NCI-H82 treated with DMSO at 0.1 percent for 48 hours (cell line): ENCODE results near the gene PARD3.
A peak's percentile ranks its signal among the peaks of the same experiment; 100 is the strongest.
"Not testable (repeated sequence)": the region's sequence is repeated elsewhere in the genome, so short reads cannot be mapped to it uniquely, and the experiment has no call there.

Source experiments
- DNase-seq: peaks from one replicate; lab custom pipeline; 2025; ENCODE audit not compliant: unreplicated experiment; lab: John Stamatoyannopoulos, UW

Gene PARD3

DNA sequence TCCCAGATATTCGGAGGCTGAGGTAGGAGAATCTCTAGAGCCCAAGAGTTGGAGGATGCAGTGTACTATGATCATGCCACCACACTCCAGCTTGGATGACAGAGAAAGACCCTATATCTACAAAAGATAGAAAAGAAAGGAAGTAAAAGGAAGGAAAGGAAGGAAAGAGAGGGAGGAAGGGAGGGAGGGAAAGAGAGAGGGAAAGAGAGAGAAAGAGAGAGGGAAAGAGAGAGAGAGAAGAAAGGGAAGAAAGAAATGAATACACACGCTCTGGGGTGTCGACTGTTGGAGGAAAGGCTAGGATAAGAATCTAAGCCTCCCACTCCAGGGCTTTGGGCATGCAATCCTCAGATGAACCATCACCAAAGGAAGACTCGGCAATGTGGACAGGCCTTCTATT lies 69.9 kb downstream of the PARD3 start:
- DNase-seq: no peak

DNA sequence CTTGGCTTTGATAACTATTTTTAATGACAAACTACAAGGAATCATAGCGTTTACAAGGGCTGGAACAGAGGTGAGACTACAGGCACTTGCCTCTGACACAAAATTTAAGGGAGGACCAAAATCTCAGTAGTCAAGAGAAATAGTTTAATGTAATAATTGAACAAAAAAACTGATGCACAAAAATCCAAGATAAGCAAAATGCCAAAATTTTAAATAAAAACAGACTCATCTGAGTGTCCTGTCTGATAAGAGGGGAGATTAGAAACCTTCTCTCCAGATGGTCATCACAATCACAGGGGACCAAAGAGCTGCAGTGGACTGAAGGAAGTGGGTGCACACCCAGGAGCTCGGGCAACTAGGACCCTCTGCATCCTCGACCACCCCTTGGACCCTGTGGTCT lies 70.5 kb downstream of the PARD3 start:
- no peak for DNase-seq

DNA sequence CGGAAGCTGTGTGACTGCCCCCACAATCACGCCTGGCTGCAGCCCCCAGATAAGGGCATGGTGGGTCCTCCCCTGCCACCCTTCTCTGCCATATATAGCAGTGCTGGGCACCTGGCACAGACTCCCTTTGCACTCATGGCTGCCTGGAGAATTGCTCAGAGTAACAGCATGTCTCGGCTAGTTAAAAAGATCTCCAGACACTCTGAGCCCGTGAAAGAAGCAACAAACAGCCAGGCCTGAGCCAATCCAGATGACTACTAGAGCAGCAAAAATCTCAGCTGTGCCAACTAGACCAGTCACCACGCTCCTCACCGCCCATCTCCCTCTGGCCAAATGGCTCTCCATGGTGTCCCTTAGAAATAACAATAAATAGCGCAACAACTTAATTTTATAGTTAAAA lies 71.3 kb downstream of the PARD3 start:
- DNase-seq: no peak

DNA sequence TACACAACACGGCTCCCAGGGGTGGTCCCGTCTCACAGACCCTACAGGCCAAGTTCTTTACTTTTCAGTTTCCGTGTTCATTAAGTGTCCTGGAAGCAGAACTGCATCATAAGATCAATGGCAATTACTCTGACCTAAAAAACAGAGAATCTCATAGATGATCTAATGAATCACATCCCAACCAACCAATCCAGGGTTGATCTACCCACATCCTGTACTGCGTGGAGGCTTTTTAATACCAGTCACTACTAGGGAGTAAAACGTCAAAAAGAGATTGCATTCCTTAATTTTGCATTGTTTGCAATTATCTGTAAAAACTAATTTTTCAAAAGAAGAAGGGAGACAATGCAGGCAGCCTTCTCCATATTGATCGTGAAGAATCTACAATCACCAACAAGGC lies 72.6 kb downstream of the PARD3 start:
- no peak for DNase-seq

DNA sequence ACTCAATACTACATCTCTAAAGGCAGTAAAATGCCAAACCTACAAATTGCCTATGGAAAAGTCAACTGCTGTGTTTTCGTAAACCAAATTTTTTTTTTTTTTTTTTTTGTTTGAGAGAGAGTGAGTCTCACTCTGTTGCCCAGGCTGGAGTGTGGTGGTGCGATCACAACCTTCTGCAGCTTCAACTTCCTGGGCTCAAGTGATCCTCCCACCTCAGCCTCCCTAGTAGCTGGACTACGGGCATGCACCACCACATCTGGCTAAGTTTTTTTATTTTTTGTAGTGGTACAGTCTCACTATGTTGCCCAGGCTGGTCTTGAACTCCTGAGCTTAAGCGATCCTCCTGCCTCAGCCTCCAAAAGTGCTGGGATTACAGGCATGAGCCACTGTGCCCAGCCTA lies 74.0 kb downstream of the PARD3 start:
- not testable (repeated sequence) for DNase-seq

DNA sequence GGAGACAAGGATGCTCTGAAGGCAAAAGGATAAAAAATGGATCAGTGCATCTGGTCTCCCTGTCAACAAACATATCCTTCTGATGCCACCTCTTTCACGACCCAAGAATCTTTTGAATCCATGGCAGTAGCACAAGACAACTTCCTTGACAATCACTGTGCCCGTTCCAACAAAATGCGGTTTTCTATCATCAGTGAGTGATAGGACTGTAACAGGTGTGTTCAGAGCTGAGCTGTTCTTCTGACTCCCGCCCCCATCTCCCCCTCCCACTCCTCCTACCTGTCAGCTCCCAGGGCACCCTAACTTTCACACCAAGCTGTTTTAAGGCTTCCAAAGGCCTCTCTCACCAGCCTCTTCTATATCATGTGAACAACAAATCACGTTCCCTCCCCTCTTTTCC lies 74.8 kb downstream of the PARD3 start:
- no peak for DNase-seq

DNA sequence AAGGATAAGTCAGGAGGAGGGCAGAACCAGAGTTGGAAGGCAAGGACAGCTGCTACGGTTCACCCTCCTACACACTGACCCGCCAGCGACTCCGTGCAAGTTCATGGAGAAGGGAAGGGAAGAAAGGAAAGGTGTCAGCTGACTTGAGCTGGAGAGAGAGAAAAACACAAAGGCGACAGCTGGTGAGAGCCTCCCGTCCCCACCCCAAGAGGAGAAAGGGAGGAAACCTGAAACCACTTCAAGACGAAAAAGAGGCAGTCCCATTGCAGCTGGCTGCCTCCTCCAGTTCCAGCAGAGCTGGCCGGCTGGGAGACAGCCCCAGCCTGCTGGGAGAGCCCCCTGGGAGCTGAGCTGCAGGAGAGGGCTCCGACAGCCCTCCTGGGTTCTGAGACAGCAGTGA lies 75.2 kb downstream of the PARD3 start:
- peak; percentile 76 for DNase-seq

DNA sequence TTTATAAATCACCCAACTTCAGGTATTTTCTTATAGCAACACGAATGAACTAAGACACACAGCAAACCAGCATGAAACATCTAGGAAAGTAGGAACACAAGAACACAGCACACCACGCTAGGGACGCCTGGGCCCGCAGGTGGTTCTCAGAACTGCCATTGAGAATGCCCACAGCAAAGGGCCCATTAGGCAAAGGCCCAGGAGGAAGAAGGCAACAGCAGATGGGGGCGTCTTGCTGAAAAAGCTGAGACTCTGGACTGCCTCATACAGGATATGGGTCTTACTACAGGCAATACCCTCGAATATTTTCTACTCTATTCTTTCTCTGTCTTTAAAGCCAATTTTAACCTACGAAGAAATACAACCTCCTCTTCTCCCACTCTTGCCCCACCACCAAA lies 77.3 kb downstream of the PARD3 start:
- no peak for DNase-seq

DNA sequence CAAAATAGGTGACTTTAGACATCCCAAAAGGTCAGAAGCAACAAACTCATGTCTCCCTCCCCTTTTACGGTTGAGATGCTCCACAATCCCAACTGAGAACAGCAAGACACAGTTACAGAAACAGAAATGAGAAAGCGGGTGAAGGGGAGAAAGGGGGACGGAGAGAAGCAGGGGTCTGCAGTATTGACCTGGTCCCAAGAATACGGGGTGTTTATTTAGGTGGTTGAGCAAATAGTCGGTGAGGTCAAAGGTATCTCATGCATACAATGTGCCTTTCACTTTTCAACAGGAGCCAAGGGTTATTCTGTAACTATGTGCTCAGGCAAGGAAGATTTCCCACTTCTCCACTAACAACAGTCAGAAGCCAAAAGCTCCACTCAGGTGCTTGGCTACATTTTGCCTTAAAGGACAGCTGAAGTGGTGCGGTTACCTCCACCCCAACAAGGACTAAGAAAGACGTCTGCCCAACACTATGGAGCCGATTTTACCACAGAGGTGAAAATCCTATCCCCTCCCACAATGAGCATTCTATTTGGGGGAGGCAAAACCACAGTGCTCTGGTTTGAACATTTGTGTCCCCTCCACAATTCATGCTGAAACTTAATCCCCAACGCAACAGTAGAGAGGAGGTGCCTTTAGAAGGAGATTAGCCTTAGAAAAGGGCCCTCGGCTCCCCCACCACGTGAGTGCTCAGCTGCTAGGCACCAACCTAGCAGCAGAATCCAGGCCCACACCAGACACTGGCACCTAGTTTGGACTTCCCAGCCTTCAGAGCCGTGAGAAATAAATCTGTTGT lies 77.9 kb downstream of the PARD3 start:
- DNase-seq: peak; percentile 23

DNA sequence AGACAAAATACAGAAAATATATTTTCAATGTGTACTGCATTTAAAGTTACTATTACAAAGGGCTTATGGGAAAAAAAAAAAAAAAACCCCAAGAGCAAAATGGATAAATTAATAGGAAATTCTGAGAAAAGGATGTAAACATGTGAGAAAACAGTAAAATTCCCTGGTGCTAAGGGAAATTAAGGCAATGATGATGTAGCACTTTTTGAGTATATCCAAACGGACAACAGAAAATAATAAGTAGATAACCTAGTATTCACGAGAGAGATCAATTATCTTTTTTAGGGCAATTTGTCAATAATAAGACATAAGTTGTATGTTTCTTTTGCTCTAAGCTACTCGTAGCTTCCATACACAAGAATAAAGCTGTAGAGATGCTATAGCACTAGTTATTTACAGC lies 80.2 kb downstream of the PARD3 start:
- no peak for DNase-seq

DNA sequence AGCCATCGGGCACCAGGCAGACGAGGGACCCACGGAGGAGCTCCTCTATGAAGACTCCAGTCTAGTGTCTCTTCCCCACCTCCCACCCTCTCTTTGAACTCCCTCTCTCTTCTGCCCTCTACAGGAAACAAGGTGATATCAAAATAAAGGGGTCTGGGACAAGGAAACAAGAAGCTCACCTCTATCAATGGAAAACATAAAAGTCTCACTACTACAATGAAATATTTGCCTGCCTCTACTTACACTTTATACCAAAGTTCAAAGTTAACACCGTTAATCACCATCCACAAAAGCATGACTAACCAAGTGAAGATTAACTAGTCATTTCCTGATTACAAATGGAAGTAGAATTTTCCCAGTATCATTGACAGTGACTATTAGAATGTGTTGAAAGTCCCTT lies 82.2 kb downstream of the PARD3 start:
- DNase-seq: no peak

DNA sequence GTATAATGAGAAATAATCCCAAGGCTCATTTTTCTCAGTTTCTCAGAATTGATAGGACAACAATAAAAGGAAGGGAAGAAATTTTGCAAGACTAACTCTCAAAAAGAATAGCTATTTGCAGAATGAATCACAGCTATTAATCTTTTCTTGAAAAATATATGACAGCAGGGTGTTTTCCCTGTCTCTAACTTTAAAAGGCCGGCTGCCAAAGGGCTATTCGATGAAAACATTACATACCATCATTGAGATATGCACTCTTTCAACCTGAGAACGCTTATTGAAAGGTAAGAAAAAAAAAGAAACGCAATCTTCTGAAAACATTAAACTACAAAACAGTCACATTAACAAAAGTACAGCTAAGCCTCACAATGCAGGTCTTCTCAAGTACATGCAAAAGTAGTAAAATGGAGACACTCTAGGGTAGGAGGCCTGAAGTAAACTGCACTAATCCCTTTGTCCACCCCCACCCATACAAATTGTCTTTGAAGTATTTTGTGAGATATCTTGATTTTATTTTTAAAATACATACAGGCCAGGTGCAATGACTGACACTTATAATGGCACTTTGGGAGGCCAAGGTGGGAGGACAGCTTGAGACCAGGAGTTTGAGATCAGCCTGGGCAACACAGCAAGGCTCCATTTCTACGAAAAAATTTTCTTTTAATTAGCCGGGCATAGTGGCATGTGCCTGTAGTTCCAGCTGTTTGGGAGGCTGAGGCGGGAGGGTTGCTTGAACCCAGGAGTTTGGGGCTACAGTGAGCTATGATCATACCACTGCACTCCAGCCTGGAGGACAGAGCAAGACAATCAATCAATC lies 83.0 kb downstream of the PARD3 start:
- DNase-seq: no peak

DNA sequence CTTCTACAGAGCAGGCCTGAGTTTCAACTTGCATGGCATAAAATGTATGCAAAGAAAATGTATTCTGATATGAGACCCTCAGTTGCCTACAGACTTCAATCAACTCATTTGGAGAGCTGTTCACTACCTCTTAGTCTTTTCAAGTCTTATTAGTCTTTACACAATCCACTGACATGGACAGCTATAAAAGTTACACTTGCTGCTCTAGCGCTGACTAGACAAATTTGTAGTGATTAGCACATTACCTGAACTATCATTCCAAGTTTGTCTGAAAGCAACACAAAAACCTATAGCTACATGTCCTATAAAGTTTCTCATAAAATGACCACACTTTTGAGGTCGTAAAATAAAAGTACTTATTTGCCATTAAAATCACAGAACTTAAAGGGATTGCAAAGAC lies 83.9 kb downstream of the PARD3 start:
- DNase-seq: no peak

DNA sequence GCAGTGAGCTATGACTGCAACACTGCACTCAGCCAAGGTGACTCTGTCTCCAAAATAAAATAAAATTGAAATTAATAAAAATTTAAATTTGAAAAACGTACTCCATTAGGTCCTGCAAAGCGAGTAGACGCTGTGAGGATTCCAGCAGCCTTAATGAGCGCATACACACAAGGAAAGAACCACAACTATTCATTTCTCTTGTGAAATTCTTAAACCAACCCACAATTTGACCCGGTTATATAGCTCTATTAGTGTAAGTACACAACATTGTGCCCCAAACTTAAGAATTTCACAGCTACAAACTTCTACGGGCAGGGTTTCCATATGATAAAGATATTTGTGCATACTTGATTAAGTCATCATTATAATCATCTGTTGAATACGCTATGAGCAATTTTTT lies 84.4 kb downstream of the PARD3 start:
- DNase-seq: no peak

DNA sequence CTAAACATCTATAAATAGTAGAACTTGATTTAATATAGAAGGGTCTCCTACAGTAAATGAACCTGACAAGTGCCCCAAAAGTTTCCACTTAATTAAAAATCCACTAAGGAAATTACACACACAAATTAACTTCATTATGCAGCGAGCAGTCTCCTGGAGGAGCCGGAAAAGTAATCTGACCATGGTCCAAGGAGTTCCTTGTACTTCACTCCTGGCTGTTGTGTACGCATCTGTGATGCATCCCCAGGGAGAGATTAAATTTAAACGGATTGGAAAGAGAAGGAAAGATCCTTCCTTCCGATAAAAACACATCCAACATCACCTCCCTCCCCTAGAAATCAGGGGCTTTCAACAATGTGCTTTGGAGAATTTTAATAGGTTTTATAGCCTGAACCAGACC lies 85.5 kb downstream of the PARD3 start:
- DNase-seq: peak; percentile 14

DNA sequence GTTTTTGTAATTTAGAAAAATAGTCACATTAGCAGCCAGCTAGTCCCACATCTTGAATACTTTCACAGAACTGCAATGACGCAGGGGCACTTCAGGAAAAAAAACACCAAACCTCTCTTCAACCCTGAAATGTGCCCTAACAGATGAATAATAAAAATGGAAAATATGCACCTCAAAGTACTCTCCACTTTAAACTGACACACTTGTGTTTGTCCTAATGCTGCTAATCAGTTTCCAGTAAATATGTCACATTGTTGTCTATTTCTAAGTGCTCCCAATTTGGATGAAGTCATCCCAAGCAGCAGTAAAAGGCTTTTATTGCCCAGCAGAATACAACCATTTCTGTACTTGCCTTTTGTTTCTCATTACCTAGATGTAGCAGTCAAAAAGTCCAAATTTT lies 86.7 kb downstream of the PARD3 start:
- no peak for DNase-seq

DNA sequence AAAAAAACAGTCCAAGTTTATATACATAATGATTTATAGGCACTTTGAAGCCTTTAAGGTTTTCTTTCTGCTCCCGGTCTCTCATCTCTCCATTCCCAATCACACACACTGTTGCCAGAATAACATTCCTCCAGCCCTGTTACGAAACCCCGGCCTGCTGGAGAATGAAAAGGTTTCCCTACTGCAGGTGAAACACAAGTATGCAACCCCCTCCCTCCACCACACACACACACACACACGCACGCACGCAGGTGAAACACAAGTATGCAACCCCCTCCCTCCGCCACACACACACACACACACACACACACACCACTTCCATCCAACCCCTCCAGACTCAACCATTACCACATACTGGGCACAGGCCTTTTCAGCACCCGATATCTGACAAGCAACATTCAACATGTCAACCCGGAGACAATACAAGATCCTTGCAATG lies 87.5 kb downstream of the PARD3 start:
- DNase-seq: no peak

DNA sequence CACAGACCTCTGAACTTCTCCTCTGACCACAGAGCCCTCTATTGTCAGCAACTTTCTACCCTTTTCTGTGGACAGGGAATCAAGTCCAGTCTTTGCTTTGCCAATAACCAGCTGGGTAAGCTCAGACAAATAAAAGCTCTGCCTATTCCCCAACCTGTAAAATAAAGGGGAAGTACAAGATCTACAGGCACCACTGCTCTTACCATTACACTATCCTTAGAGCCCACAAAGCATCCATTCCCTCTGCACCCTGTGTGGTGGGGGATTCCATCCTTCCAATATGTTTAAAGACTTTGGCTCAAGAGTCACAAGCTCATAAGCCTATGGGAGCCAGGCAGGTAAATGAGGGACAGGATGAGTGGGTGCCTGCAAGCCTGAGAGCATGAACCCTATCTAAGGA lies 88.2 kb downstream of the PARD3 start:
- DNase-seq: no peak

DNA sequence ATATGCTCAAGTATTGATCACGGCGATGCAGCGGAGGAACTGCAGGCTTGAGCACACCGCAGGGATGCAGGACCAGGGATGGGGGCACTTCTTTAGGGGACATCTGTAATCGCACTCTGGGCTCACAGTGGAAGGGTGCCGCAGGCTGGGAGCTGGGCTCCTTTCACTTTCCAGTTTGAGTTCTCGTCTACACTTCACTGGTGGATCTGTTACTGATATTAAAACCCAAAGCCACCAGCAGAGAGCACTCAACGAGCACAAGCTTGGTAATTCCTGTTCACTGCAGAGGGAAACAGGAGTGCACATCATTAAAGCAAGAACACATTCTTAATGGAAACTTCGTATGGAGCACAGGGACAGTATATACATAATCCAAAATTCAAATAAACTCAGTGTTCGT lies 91.3 kb downstream of the PARD3 start:
- DNase-seq: no peak

DNA sequence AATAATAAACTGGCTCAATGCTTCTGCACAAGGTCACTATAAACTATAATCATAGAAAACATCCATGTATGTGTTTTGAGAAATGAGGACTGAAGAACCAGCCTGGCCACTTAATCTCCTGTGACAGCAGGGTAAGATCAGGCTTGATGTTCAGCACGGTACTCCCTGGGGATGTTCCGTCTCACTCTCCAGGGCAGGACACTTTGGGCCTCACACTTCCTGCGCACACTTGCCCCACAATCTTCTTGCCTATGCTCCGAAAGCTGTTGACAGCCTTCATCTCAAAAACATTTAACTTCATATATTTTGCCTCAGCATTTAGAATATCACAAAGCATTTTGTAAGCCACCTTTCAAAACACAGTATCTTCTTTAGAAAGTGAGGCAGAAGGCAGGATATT lies 92.7 kb downstream of the PARD3 start:
- no peak for DNase-seq

DNA sequence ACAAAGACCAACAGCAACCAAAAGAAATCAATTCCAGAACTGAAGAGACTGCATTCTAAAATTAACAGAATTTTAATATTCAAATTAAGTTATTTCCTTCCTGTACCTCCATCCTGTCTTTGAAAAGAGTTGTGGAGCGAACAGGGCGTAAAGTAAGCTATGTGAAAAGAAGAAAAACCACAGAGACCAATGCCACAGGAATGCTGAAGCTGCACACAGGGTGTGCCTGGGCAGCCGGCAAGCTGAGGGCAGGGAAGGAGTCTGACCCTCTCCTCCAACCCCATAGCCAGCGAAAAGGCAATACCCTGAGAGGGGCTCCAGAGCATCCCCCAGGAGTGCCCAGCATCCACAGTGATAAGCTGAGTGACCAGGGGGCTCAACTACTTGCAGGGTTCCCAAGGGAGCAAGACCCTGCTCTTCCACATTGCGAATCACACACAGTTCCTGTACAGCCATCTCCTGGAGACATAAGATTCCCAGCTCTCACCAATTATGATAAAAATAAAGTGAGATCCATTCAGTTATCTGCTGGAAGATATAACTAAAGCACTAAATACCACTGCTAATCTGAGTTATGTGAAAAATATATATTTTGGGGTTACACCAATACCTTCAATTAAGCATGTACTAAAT lies 93.8 kb downstream of the PARD3 start:
- DNase-seq: no peak

DNA sequence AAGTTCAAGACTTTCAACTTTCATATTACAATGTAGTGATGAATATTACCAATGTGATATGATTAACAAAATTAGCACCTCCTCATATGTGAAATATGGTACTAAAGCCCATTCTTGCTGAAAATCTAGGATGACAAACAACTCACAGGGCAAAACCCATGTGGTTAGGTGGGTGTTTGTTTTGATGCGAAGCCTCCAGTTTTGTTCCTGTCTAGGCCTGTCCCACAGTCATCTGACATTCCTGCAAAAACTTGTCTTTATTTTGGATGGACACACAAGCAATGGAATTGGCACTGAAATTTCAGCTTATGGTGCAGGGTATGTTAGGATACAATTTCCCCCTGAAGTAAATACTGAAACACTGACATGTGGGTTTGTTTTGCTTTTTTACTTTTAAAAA lies 95.3 kb downstream of the PARD3 start:
- no peak for DNase-seq
